ENCODE measurements around the gene STIP1. TPM values are rescaled to one million over a fixed set of nuclear protein-coding genes. Genes with fewer than 3 reads are reported as not detected.
A peak's percentile ranks its signal among the peaks of the same experiment; 100 is the strongest.

The STIP1 gene
- total RNA-seq, 1 donor from 2014 or later, result 159 TPM

DNA sequence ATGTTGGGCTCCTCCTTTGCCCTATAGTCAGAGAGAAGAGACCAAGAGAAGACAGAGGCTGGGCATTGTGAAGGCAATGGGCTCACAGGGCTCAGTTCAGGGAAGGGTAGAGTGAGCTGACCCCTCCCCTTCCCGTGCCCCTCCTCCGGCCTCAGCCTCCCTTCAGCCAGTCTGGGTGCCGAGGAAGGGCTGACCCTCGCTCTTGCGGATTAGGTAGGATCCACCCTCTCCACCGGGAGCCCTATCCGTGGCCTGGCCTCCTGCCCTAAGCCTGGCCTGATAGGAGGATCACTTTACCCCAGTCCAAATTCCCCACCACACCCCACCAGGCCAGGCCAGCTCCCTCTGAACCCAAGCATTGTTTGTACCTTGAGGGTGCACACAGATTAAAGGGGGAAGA, 62.6 kb downstream of the STIP1 start:
- no peak for TF ChIP-seq CTCF (IDR thresholded peaks at IDR 0.05)
- no peak for DNase-seq
- no peak for ATAC-seq (ENCODE audit: low read depth)
- H3K27ac Mint-ChIP-seq, result peak overlapping the region; percentile 30
- H3K4me3 Mint-ChIP-seq, result peak overlapping the region; percentile 11
- CTCF ChIA-PET, result interaction anchor here (1.9 kb wide), 1 partner anchor 44 kb away, joined by 14 read pairs; no protein-coding TSS in a partner anchor
- no peaks in the 10 kb centered on the region for H3K27me3 Mint-ChIP-seq
- intact Hi-C loops (cut with micrococcal nuclease), result loop anchor here (10.0 kb wide), 1 partner anchor 526 kb away; the partner anchor contains the start of gene SF1
- peaks cover 32% of the 10 kb centered on the region for H3K4me1 Mint-ChIP-seq
- POLR2A ChIA-PET, result interaction anchor here (1.4 kb wide), 1 partner anchor 9 kb away, joined by 3 read pairs; no protein-coding TSS in a partner anchor
- H3K36me3 Mint-ChIP-seq (ENCODE audit: low read depth), result peaks cover 13% of the 10 kb centered on the region
- no peaks in the 10 kb centered on the region for H3K9me3 Mint-ChIP-seq

DNA sequence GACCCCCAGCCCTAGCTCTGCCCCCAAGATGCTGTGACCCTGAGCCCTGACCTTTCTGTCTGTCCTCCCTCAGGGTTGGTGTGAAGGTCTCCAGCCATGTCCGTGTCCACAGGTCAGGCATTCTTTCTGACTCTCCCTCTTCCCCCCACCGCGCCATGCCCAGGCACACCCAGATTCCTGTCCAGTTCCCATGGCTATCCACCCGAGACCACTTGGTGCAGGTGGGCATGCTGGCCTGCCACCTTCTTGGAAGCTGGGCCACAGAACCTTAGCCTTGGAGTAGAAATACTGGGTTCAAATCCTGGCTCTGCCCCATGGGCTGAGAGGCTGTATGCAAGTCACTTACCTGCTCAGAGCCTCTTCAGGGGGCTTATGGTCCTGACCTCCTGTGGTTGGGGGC, 63.1 kb downstream of the STIP1 start:
- Mint-ChIP-seq H3K27ac (no peak overlapping the region), H3K4me3 (peak overlapping the region; percentile 32), H3K4me1 (peaks cover 29% of the 10 kb centered on the region), H3K27me3 (no peaks in the 10 kb centered on the region), H3K36me3 (ENCODE audit: low read depth) (peaks cover 9% of the 10 kb centered on the region), H3K9me3 (no peaks in the 10 kb centered on the region)
- no peak for TF ChIP-seq CTCF (IDR thresholded peaks at IDR 0.05)
- ChIA-PET CTCF (interaction anchor here (0.9 to 2.1 kb wide), 6 partner anchors 8 to 52 kb away, joined by 3 to 14 read pairs (median 6); partner anchors contain the start of genes FERMT3 and FKBP2), POLR2A (interaction anchor here (1.4 to 2.6 kb wide), 3 partner anchors 8 to 62 kb away, joined by 3 to 14 read pairs (median 9); partner anchors contain the start of genes FKBP2 and STIP1)
- ATAC-seq (ENCODE audit: low read depth) (no peak), DNase-seq (no peak)
- intact Hi-C loops (cut with micrococcal nuclease), result loop anchor here (10.0 kb wide), 1 partner anchor 526 kb away; the partner anchor contains the start of gene SF1

DNA sequence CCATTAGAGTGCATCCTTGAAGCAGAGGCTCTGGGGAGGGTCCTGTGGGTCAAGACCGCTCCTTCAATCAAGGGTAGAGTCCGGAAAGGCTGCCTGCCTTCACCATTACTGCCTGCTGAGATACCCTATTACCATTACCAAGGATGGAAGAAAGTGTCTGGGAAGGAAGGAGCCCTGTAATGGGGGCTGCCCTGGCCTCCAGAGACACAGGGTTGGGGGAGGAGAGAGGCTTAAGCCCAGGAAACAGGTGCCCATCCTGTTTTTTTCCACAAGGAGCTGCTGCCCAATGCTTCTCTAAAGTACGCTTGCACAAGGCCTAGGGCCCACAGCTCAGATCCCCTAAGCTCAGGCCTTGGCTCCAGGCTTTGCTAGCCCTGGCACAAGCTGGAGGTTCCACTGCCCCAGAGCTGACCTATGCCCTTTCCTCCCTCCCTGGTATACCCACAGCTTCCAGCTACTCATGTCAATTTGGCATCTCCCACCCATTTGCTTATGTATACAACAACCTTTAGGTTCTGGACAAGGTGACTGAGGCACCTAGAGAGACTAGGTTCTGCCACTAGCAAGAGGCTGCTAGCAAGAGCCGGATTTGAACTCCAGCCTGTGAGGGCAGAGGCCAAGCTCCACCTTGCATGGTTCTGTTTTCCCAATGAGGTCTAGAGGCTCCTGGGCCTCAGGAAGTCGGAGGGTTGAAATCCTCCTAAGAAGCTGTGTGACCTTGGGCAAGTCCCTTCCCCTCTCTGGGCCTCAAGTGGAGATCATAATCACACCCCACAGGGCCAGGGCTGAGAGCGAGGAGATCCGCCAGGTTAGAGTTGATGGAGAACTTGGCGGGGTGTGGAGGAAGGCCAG, 63.8 kb downstream of the STIP1 start:
- H3K36me3 Mint-ChIP-seq (ENCODE audit: low read depth), result peaks cover 6% of the 10 kb centered on the region
- peaks cover 27% of the 10 kb centered on the region for H3K4me1 Mint-ChIP-seq
- intact Hi-C loops (cut with micrococcal nuclease), result loop anchor here (10.0 kb wide), 1 partner anchor 525 kb away; the partner anchor contains the start of gene SF1
- ATAC-seq (ENCODE audit: low read depth), result no peak
- H3K4me3 Mint-ChIP-seq, result no peak overlapping the region
- POLR2A ChIA-PET, result interaction anchor here (1.0 to 2.8 kb wide), 11 partner anchors 9 to 63 kb away, joined by 3 to 15 read pairs (median 5); partner anchors contain the start of genes DNAJC4, ESRRA, FKBP2 and STIP1
- TF ChIP-seq CTCF (IDR thresholded peaks at IDR 0.05), result no peak
- H3K9me3 Mint-ChIP-seq, result no peaks in the 10 kb centered on the region
- DNase-seq, result no peak
- no peaks in the 10 kb centered on the region for H3K27me3 Mint-ChIP-seq
- no peak overlapping the region for H3K27ac Mint-ChIP-seq
- CTCF ChIA-PET, result interaction anchor here (0.9 to 2.9 kb wide), 9 partner anchors 9 to 105 kb away, joined by 3 to 14 read pairs (median 6); partner anchors contain the start of genes ESRRA, FERMT3 and FKBP2

- Mint-ChIP-seq H3K27ac (peak overlapping the region; percentile 24), H3K27me3 (no peaks in the 10 kb centered on the region), H3K9me3 (no peaks in the 10 kb centered on the region), H3K4me1 (peaks cover 22% of the 10 kb centered on the region), H3K4me3 (peak overlapping the region; percentile 81), H3K36me3 (ENCODE audit: low read depth) (peaks cover 6% of the 10 kb centered on the region)
- intact Hi-C loops (cut with micrococcal nuclease), result loop anchor here (1.0 kb wide), 6 partner anchors 9 to 105 kb away; partner anchors contain the start of genes BAD, FKBP2 and VEGFB
- no peak for DNase-seq
- no peak for TF ChIP-seq CTCF (IDR thresholded peaks at IDR 0.05)
- CTCF ChIA-PET, result interaction anchor here (1.2 to 2.9 kb wide), 11 partner anchors 8 to 105 kb away, joined by 3 to 14 read pairs (median 7); partner anchors contain the start of genes ESRRA, FERMT3 and FKBP2
- no peak for ATAC-seq (ENCODE audit: low read depth)
- POLR2A ChIA-PET, result interaction anchor here (1.0 to 2.8 kb wide), 10 partner anchors 9 to 64 kb away, joined by 3 to 15 read pairs (median 6); partner anchors contain the start of genes DNAJC4, ESRRA, FKBP2 and STIP1
Observed at GRCh38 chr11:64250415-64251015, 64.5 kb downstream of the STIP1 start.
